AG04449 (cell line): ENCODE data around the gene RASSF4.

Source experiments
- CTCF ChIA-PET: fragments of 350-600 bp; formaldehyde crosslinking; extraction: SDS; loops from one replicate; lab custom pipeline; 2021; ENCODE audit warnings: antibody characterized with exemption; lab: Yijun Ruan, JAX
- POLR2A ChIA-PET: fragments of 400-600, 350-600 bp; formaldehyde crosslinking; extraction: SDS; loops from one replicate; lab custom pipeline; 2020; ENCODE audit warnings: antibody characterized with exemption, inconsistent platforms; lab: Yijun Ruan, JAX
- DNase-seq: peaks from one replicate; pipeline ENCODE4 v3.0.0-alpha.2; 2010; ENCODE audit warnings: low read depth, low spot score
- H3K4me3 ChIP-seq: 2 replicates; pipeline ENCODE4 v1.5.1; 2011; ENCODE audit warnings: low read depth, mild to moderate bottlenecking, control low read depth, low read length
- CTCF ChIP-seq: IDR thresholded peaks from one replicate; pipeline ENCODE4 v1.5.1; 2011; ENCODE audit warnings: mild to moderate bottlenecking, moderate library complexity, low read length, control low read depth, inconsistent platforms; ENCODE audit not compliant: insufficient read depth; ENCODE audit errors: missing control alignments

RASSF4 gene, protein sequence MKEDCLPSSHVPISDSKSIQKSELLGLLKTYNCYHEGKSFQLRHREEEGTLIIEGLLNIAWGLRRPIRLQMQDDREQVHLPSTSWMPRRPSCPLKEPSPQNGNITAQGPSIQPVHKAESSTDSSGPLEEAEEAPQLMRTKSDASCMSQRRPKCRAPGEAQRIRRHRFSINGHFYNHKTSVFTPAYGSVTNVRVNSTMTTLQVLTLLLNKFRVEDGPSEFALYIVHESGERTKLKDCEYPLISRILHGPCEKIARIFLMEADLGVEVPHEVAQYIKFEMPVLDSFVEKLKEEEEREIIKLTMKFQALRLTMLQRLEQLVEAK

GRCh38 chr10:44959247-44960087 lies at the start of gene RASSF4:
RASSF4 (plus strand) TSS chr10:44959802; CDS start chr10:44970203, 10,401 bp downstream.
- no peak for TF ChIP-seq CTCF
- ChIA-PET CTCF (interaction anchor here (1.1 kb wide), 1 partner anchor 24 kb away, joined by 3 read pairs; no protein-coding TSS in a partner anchor), POLR2A (interaction anchor here (1.0 kb wide), 1 partner anchor 19 kb away, joined by 3 read pairs; the partner anchor contains the start of gene DEPP1)
- peak within 1 kb of the TSS; percentile 75 for H3K4me3 ChIP-seq
- no peak for DNase-seq

GRCh38 chr10:44909910-44910309 lies 49.7 kb upstream of the RASSF4 start:
- ChIA-PET POLR2A (no interaction called here), CTCF (interaction anchor here (0.6 kb wide), 1 partner anchor 19 kb away, joined by 3 read pairs; no protein-coding TSS in a partner anchor)
- TF ChIP-seq CTCF: no peak
- H3K4me3 ChIP-seq: no peak overlapping the region
- no peak for DNase-seq

- no peak overlapping the region for H3K4me3 ChIP-seq
- CTCF ChIA-PET: interaction anchor here (0.6 kb wide), 1 partner anchor 19 kb away, joined by 3 read pairs; no protein-coding TSS in a partner anchor
- POLR2A ChIA-PET: no interaction called here
- no peak for TF ChIP-seq CTCF
- no peak for DNase-seq
Measured at GRCh38 chr10:44910602-44911001, 49.0 kb upstream of the RASSF4 start.

DNA sequence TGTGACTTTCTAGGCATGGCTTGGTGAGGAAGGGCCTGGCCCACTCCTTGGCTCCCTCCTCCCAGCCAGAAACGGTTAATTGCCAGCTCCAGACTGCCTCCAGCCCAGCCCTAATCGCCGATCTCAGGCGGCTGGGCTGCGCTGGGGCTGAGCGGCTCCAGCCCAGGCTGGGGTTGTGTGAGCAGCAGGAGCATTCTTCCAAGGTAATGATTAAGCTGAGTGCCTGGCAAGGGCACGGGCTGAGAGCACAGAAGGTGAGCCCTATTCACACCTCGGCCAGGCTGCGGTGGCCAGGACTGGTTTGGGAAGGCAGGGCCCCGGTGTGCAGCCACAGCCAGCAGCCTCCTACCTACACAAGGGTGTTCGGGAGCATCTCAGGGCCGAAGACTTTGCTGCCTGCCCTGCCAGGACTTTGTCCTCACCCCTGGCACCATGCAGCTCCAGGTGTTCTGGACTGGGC lies 48.5 kb upstream of the RASSF4 start, which contains the start of gene TMEM72:
TMEM72 (plus strand) TSS at position 257 of the 460 bp plus-strand sequence; CDS start at position 433, 176 bp downstream.
- POLR2A ChIA-PET: no interaction called here
- no peak within 1 kb of the TSS for H3K4me3 ChIP-seq
- TF ChIP-seq CTCF: no peak
- CTCF ChIA-PET: no interaction called here
- no peak for DNase-seq

- H3K4me3 ChIP-seq: no peak overlapping the region
- POLR2A ChIA-PET: no interaction called here
- CTCF ChIA-PET: no interaction called here
- no peak for TF ChIP-seq CTCF
- DNase-seq: no peak
Measured at GRCh38 chr10:44911951-44912350, 47.7 kb upstream of the RASSF4 start.
